Small intestine (tissue), 7 donors: ENCODE results near the gene NAV2. TPM values are rescaled to one million over a fixed set of nuclear protein-coding genes. Genes with fewer than 3 reads are reported as not detected.

Experiments
- DNase-seq, 2 donors: peaks; one replicate each; pipeline versions ENCODE4 v3.0.0 to v3.0.0-alpha.2; 2013
- FAIRE-seq: peaks from 2 replicates; lab custom pipeline; 2012; peaks lifted over from hg19 to GRCh38; lab: Jason Lieb, UNC
- H3K27ac ChIP-seq, 3 donors: one replicate each; pipeline ENCODE4 v1.5.1; 2013; ENCODE audit warnings: low read length in 2 of 3, mild to moderate bottlenecking in 2 of 3, control low read depth in 1 of 3, inconsistent platforms in 1 of 3, low read depth in 1 of 3, moderate library complexity in 1 of 3
- H3K27me3 ChIP-seq, 3 donors: one replicate each; pipeline ENCODE4 v1.6.1; 2013; ENCODE audit warnings: low read length in 3 of 3, inconsistent platforms in 1 of 3; ENCODE audit not compliant: control insufficient read depth in 3 of 3, insufficient read depth in 3 of 3
- H3K36me3 ChIP-seq, 3 donors: one replicate each; pipeline ENCODE4 v1.6.1; 2013; ENCODE audit warnings: low read length in 3 of 3, inconsistent platforms in 1 of 3, low read depth in 1 of 3, mild to moderate bottlenecking in 1 of 3, moderate library complexity in 1 of 3; ENCODE audit not compliant: control insufficient read depth in 3 of 3, insufficient read depth in 2 of 3
- H3K4me1 ChIP-seq, 3 donors: one replicate each; pipeline ENCODE4 v1.6.1; 2013; ENCODE audit warnings: low read length in 2 of 3, inconsistent platforms in 1 of 3, low read depth in 1 of 3, mild to moderate bottlenecking in 1 of 3, moderate library complexity in 1 of 3; ENCODE audit not compliant: control insufficient read depth in 3 of 3, insufficient read depth in 2 of 3
- H3K4me3 ChIP-seq, 3 donors: one replicate each; pipeline ENCODE4 v1.5.1; 2013; ENCODE audit warnings: low read length in 3 of 3, control low read depth in 1 of 3, inconsistent platforms in 1 of 3, low read depth in 1 of 3, mild to moderate bottlenecking in 1 of 3, moderate library complexity in 1 of 3
- H3K9me3 ChIP-seq, 2 donors: one replicate each; pipeline ENCODE4 v1.6.1; 2013; ENCODE audit warnings: low read depth in 1 of 2, low read length in 1 of 2; ENCODE audit not compliant: control insufficient read depth in 2 of 2, insufficient read depth in 1 of 2
- WGBS, 3 donors: extraction: QIAGEN DNeasy Blood & Tissue Kit; methylation state at CpG; one replicate each; pipeline ENCODE4 v1.1.7; 2013; 5-methylcytosine and 5-hydroxymethylcytosine counted together
- polyA plus RNA-seq, 4 donors: library from polyadenylated mRNA; stranded (reverse) in 3 of 4; unstranded in 1 of 4; fragments of 200-250 nt in 3 of 4; fragments of 120-200 nt in 1 of 4; gene quantifications; one replicate each; pipeline versions ENCODE4 v1.2.1 to v1.2.3, GENCODE V29; 2013
- donor health status: healthy with polysubstance abuse.
- donor health status: control.
- donor health status: control.
- donor health status: Bipolar disorder and iron deficiency.
- donor health status: healthy.

The NAV2 gene
- polyA plus RNA-seq, 4 donors: 1.6 to 6.5 (median 3.6) TPM

GRCh38 chr11:19995145-19995544, 282.5 kb downstream of the NAV2 start:
- 66 to 80% (median 72%) methylated on average over 4 of the region's 4 CpGs for WGBS, 3 donors
- Histone ChIP-seq H3K27me3 (no peaks in the 10 kb centered on the region), H3K27ac (peak overlapping the region in 1 of 3 donors; percentile 44), H3K36me3 (no peaks in the 10 kb centered on the region), H3K4me3 (no peak overlapping the region), H3K4me1 (peaks cover 0 to 19% (median 0%) of the 10 kb centered on the region in 3 donors), H3K9me3 (no peaks in the 10 kb centered on the region)
- FAIRE-seq (no peak), DNase-seq (peak; percentile 69 to 85)

- Histone ChIP-seq H3K36me3 (peaks cover 0 to 4% (median 0%) of the 10 kb centered on the region in 3 donors), H3K27me3 (no peaks in the 10 kb centered on the region), H3K4me3 (no peak overlapping the region), H3K27ac (no peak overlapping the region), H3K9me3 (no peaks in the 10 kb centered on the region), H3K4me1 (peaks cover 0 to 32% (median 0%) of the 10 kb centered on the region in 3 donors)
- DNase-seq (no peak), FAIRE-seq (no peak)
- 77 to 86% (median 84%) methylated on average over 5 of the region's 5 CpGs for WGBS, 3 donors
These were observed 283.9 kb downstream of the NAV2 start for GRCh38 chr11:19996571-19996970.

- 70 to 83% (median 76%) methylated on average over 3 of the region's 3 CpGs for WGBS, 3 donors
- H3K27me3 ChIP-seq: no peaks in the 10 kb centered on the region
- H3K4me3 ChIP-seq: no peak overlapping the region
- H3K27ac ChIP-seq: peak overlapping the region in 1 of 3 donors; percentile 50
- peaks cover 0 to 50% (median 0%) of the 10 kb centered on the region in 3 donors for H3K4me1 ChIP-seq
- peaks cover 0 to 4% (median 0%) of the 10 kb centered on the region in 3 donors for H3K36me3 ChIP-seq
- DNase-seq (no peak), FAIRE-seq (no peak)
- no peaks in the 10 kb centered on the region for H3K9me3 ChIP-seq
These were observed 287.3 kb downstream of the NAV2 start for GRCh38 chr11:20000022-20000350.

- DNase-seq (peak in 1 of 2 donors; percentile 50), FAIRE-seq (no peak)
- WGBS, 3 donors: 58 to 83% (median 69%) methylated on average over 11 to 13 of the region's 13 CpGs
- Histone ChIP-seq H3K4me1 (peaks cover 0 to 46% (median 0%) of the 10 kb centered on the region in 3 donors), H3K27me3 (no peaks in the 10 kb centered on the region), H3K36me3 (peaks cover 0 to 4% (median 0%) of the 10 kb centered on the region in 3 donors), H3K27ac (peak overlapping the region in 1 of 3 donors; percentile 50), H3K9me3 (no peaks in the 10 kb centered on the region), H3K4me3 (no peak overlapping the region)
These were observed 287.9 kb downstream of the NAV2 start for GRCh38 chr11:20000351-20001134.

GRCh38 chr11:20002312-20003216, 289.9 kb downstream of the NAV2 start:
- H3K27me3 ChIP-seq: no peaks in the 10 kb centered on the region
- H3K27ac ChIP-seq: peak overlapping the region in 1 of 3 donors; percentile 74
- H3K9me3 ChIP-seq: no peaks in the 10 kb centered on the region
- FAIRE-seq (no peak), DNase-seq (peak; percentile 48 to 78)
- peaks cover 0 to 41% (median 0%) of the 10 kb centered on the region in 3 donors for H3K4me1 ChIP-seq
- H3K4me3 ChIP-seq: no peak overlapping the region
- 81 to 84% (median 82%) methylated on average over 12 of the region's 12 CpGs for WGBS, 3 donors
- peaks cover 0 to 4% (median 0%) of the 10 kb centered on the region in 3 donors for H3K36me3 ChIP-seq

GRCh38 chr11:20003351-20003750, 290.7 kb downstream of the NAV2 start:
- H3K4me1 ChIP-seq: peaks cover 0 to 41% (median 0%) of the 10 kb centered on the region in 3 donors
- no peak for FAIRE-seq
- H3K36me3 ChIP-seq: peaks cover 0 to 4% (median 0%) of the 10 kb centered on the region in 3 donors
- WGBS, 3 donors: 19 to 55% (median 38%) methylated on average over 4 of the region's 4 CpGs
- no peaks in the 10 kb centered on the region for H3K27me3 ChIP-seq
- H3K9me3 ChIP-seq: no peaks in the 10 kb centered on the region
- H3K27ac ChIP-seq: peak overlapping the region in 1 of 3 donors; percentile 74
- DNase-seq: peak; percentile 60 to 67
- no peak overlapping the region for H3K4me3 ChIP-seq

GRCh38 chr11:20004866-20005265, 292.2 kb downstream of the NAV2 start:
- FAIRE-seq: no peak
- H3K4me1 ChIP-seq: peaks cover 0 to 44% (median 0%) of the 10 kb centered on the region in 3 donors

GRCh38 chr11:20005747-20006146, 293.1 kb downstream of the NAV2 start:
- DNase-seq: no peak
- Histone ChIP-seq H3K9me3 (no peaks in the 10 kb centered on the region), H3K36me3 (peaks cover 0 to 3% (median 0%) of the 10 kb centered on the region in 3 donors), H3K4me3 (no peak overlapping the region), H3K27me3 (no peaks in the 10 kb centered on the region), H3K4me1 (peaks cover 0 to 38% (median 0%) of the 10 kb centered on the region in 3 donors), H3K27ac (no peak overlapping the region)
- 88 to 94% (median 94%) methylated on average over 6 of the region's 6 CpGs for WGBS, 3 donors
- FAIRE-seq: no peak

More at GRCh38 chr11:20004866-20005265, 292.2 kb downstream of the NAV2 start:
- Histone ChIP-seq H3K27ac (no peak overlapping the region), H3K27me3 (no peaks in the 10 kb centered on the region), H3K36me3 (peaks cover 0 to 4% (median 0%) of the 10 kb centered on the region in 3 donors), H3K4me3 (no peak overlapping the region), H3K9me3 (no peaks in the 10 kb centered on the region)
- no peak for DNase-seq
- 81 to 92% (median 91%) methylated on average over 3 of the region's 3 CpGs for WGBS, 3 donors
